ENCODE data around the gene ALG8.

Gene ALG8

GRCh38 chr11:78080818-78081495 lies 58.5 kb downstream of the ALG8 start:
- no peak for TF ChIP-seq CTCF (IDR thresholded peaks at IDR 0.05; ENCODE audit: low read depth, low read length)
- H3K4me3 ChIP-seq (ENCODE audit: low read depth, low read length) = no peak overlapping the region

GRCh38 chr11:78080084-78080817 lies 59.2 kb downstream of the ALG8 start:
- TF ChIP-seq CTCF (IDR thresholded peaks at IDR 0.05; ENCODE audit: low read depth, low read length) = no peak
- H3K4me3 ChIP-seq (ENCODE audit: low read depth, low read length) = peak overlapping the region; percentile 79

- TF ChIP-seq CTCF (IDR thresholded peaks at IDR 0.05; ENCODE audit: low read depth, low read length) = no peak
- peak within 1 kb of the TSS; percentile 79 for H3K4me3 ChIP-seq (ENCODE audit: low read depth, low read length)
Observed at GRCh38 chr11:78079232-78080083, 60.0 kb downstream of the ALG8 start, which contains the start of gene NDUFC2. TSS of gene NDUFC2 (minus strand) at chr11:78079862. CDS start at chr11:78079744, 118 bp downstream.

GRCh38 chr11:78078218-78079167 lies 60.9 kb downstream of the ALG8 start:
- H3K4me3 ChIP-seq (ENCODE audit: low read depth, low read length) = peak overlapping the region; percentile 79
- no peak for TF ChIP-seq CTCF (IDR thresholded peaks at IDR 0.05; ENCODE audit: low read depth, low read length)

- H3K4me3 ChIP-seq (ENCODE audit: low read depth, low read length) = peak overlapping the region; percentile 79
Observed at GRCh38 chr11:78077592-78077991, 61.8 kb downstream of the ALG8 start.

- TF ChIP-seq CTCF (IDR thresholded peaks at IDR 0.05; ENCODE audit: low read depth, low read length) = no peak
- H3K4me3 ChIP-seq (ENCODE audit: low read depth, low read length) = no peak overlapping the region
Observed at GRCh38 chr11:78076733-78077403, 62.6 kb downstream of the ALG8 start.

Data from WI38 (cell line).